NCI-H748 treated with DMSO at 0.1 percent for 48 hours (cell line): ENCODE measurements around the gene CD14.
"Not testable (repeated sequence)": the region's sequence is repeated elsewhere in the genome, so short reads cannot be mapped to it uniquely, and the experiment has no call there.

ENCODE experiments used
- DNase-seq: peaks from one replicate; lab custom pipeline; 2025; lab: John Stamatoyannopoulos, UW

The CD14 gene

DNA sequence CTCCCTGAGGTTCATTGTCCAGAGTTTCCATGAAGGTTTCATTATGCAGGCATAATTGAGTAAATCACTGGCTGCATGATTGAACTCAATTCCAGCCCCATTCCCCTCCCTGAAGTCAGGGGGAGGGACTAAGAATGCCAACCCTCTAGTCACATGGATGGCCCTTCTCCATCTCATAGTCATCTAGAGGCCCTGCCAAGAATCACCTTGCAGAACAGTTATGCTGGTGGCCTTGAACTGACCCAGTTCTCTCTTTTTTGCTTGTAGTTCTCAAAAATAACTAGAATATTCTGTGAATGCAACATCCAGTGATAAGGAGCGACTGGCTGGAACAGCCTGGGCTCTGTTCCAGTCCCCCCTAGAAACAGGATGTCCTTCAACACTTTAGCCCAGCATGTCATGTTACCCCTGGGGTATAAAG is 36.6 kb downstream of the CD14 start:
- DNase-seq = no peak

DNA sequence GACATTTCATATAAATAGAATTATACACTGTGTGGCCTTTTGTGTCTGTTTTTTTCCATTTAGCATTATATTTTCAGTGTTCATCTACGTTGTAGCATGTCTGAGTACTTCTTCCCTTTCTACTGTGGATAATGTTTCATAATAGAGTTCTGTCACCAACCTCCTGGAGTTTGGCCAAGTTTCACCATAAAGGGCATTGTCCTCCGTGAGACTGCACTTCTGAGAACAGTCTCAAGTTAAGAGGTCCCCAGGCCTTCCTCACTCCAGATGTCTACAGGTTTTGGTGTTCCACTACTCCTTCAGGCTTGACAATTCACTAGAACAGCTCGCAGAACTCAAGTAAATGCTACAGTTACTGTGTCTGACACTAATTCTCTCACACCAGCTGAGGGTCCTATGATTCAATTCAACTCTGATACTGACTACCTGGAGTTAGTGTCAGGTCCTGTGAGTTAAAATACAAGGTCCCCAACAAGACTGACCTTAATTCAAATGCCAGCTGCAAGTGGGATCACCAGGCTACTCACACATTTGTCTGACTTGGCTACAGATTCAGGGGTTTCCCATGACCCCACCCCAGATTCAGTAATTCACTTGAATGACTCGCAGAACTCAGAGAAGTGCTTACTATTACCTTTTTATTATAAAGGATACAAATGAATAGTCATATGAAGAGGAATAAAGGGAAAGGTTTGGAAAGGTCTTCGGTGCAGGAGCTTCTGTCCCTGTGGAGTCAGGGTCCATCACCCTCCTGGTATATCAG is 37.3 kb downstream of the CD14 start:
- DNase-seq = no peak

GRCh38 chr5:140594169-140594568 is 38.8 kb downstream of the CD14 start:
- DNase-seq = no peak

- not testable (repeated sequence) for DNase-seq
Observed at GRCh38 chr5:140593070-140593469, 39.9 kb downstream of the CD14 start.

DNA sequence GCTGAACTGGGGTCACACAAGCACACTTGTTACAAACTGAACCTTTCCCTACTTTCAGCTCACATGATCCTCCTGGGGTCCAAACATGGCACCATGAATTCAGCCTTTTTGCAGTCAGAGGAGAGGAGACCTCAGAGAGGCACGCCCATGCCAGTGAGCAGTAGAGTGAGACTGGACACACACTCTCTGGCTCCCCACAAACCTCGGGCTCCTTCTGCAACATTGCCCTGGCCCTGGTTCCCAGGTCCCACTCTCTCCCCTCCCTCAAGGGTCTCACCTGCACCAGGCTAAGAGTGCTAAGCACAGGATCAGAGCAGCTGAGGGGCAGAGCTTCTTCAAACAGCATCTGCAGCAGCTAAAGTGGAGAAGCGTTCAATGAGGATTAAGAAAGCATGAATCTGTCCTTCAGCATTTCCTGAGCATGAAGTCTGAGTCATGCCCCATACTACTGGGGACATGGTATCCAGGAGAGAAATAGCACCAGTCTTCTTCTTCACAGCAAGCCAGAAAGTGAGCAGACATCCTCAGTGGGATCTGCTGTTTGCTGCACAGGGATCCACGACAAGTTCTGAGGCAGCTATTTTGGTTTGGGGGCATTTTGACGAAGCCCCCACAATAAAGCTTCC is 41.1 kb downstream of the CD14 start:
- DNase-seq = no peak

- DNase-seq = no peak
Observed at GRCh38 chr5:140590861-140591260, 42.1 kb downstream of the CD14 start.

- DNase-seq = no peak
Observed at GRCh38 chr5:140588311-140589070, 44.5 kb downstream of the CD14 start.

DNA sequence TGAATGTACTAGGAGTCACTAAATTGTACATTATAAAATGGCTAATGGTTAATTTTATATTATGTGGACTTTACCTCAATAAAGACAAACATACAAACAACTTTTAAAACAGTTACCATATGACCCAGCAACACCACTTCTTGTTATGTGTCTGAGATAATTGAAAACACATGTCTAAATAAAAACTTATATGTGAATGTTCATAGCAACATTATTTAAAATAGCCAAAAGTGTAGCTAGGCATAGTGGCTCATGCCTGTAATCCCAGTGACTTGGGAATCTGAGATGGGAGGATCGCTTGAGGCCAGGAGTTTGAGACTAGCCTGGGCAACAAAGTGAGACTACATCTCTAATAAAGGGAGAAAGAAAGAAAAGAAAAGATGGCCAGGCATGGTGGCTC is 45.5 kb downstream of the CD14 start:
- DNase-seq = no peak
